NCI-H2227 (cell line): ENCODE results near the gene SERPINA7.
"Not testable (repeated sequence)": the region's sequence is repeated elsewhere in the genome, so short reads cannot be mapped to it uniquely, and the experiment has no call there.

Source experiments
- DNase-seq: peaks from one replicate; lab custom pipeline; 2025; ENCODE audit not compliant: unreplicated experiment; lab: John Stamatoyannopoulos, UW

The SERPINA7 gene

DNA sequence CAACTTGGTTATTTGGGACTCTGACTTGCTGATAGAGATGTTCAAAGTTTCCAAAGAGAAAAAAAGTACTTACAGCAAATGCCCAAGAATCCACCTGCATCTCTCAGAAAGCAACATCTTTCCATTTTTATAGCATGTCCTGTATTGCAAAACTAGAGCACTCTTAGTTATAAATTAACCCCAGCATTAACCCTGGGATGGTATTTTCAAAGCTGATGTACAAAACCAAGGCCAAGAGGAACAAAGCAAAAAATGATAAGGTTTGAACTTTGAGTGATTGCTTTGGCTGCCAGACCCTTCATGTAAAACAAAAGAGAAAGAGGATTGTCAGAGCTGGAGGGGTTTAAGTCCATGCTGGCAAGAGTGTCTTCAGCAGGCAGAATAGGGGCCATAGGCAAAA lies at the start of gene SERPINA7:
SERPINA7 (minus strand) TSS at position 103 of the 400 bp plus-strand sequence. CDS start 1,669 bp downstream, outside the sequence.
- DNase-seq: no peak

GRCh38 chrX:106069048-106069447 lies 30.5 kb upstream of the SERPINA7 start:
- no peak for DNase-seq

DNA sequence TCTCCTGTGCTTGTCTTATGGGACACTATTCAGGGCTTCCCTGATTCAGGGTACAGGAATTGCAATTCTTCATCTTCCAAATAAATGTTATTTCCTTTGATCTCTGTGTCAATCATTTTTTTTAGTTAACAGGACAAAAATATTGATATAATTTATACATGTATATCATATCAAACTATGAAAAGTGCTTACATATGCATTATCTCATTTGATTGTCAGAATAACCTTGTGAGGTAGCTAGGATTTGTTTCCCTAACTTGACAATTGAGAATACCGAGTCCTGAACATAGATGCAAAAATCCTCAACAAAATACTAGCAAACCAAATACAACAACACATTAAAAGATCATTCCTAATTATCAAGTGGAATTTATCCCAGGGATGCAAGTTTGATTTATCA lies 11.5 kb upstream of the SERPINA7 start:
- DNase-seq: no peak

GRCh38 chrX:106042296-106042695 lies 3.8 kb upstream of the SERPINA7 start:
- no peak for DNase-seq

DNA sequence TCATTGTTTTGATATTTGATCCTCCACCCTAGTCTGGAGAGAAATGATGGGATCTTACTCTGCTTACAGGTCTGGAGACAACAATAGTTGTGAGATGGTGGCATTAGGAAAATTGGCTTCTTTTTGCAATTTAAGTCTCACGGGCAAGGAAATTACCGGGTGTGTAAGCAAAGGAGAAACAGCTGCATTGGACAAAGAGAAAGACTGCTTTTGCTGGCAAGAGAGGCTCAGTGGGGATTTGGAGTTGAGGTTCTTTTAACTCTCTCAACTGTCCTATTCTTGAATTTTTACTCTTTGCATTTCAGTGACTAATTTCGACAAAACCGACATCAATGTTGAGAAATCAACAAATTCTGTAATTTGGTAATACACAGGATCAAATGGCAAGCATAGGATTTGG lies 2.3 kb upstream of the SERPINA7 start:
- no peak for DNase-seq

GRCh38 chrX:106039920-106040319 lies 1.4 kb upstream of the SERPINA7 start:
- peak; percentile 5 for DNase-seq

DNA sequence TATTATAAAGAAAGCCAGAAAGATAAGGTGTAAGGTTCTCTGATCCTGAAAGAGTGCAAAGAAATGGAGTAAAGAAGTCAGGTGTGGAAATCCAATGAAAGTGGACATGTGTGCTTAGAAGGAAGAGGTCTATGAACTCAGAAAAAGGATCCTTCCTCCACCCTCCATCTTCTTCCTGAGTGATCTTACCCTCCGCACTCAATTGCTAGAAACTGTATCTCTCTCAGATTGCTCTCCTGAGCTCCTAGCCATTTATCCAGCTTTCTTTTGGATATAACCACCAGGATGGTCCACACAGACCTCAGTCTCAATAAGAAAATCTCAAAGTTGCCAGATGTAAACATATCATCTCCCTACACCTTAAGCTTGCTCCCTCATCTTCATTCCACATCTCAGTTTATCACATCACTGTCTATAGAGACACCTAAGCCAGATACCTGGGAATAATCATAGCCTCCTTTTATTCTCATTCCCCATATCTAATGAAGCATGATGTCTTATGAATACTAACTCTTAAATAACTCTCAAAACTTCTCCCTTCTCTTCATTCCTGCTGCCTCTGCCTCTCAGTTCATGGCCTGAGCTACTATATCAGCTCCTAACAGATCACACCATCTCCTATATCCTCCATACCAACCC lies 573 bp downstream of the SERPINA7 start:
- no peak for DNase-seq

DNA sequence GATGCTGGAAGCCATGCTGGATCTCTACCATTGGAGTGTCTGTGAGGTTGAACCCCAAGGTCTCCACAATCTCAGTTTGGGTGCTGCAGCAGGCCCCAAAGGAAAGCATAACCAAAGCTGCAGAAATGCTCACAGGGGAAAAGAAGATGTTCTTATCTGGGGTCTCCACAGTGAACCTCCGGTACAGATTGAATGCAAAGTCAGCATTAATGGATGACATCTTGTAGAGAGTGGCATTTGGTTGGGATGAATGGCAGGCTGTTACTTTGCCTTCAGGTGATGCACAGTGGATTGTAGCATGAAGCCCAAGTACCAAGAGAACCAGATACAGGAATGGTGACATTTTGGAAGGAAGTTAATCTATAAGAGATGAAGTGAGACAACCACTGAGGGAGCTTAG lies 1.8 kb downstream of the SERPINA7 start:
- no peak for DNase-seq

GRCh38 chrX:106035064-106035463 lies 3.5 kb downstream of the SERPINA7 start:
- DNase-seq: no peak

DNA sequence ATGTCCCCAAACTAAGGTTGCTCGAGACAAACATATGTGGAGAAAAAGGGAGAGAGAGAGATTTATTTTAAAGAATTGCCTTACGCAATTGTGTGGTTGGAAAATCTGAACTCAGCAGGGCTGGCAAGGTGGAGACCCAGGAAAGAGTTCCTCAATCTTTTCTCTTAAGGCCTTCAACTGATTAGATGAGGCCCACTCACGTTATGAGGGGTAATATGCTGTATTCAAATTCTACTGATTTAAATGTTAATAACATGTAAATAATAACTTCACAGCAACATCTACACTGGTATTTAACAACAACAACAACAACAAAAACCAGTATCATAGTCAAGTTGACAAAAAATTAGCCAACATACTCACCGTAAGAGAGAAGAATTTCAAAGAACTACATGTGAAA lies 14.6 kb downstream of the SERPINA7 start:
- DNase-seq: no peak

DNA sequence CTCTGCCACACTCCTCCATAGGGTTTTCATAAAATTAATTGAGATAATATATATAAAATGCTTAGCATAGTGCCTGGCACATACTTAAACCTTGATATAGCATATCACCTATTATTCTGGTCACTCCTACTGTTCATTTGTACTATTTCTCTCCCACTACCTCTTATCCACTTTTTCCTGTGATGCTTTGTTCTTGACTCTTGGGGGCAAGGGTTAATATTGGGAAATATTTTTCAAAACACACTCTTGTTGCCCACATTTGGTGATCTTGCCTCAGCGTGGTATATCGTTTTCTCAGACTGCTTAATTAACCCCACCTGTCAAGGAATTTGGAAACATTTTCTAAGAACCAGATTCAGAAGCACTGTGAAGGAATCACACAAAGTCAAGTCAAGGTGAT lies 16.3 kb downstream of the SERPINA7 start:
- DNase-seq: no peak

DNA sequence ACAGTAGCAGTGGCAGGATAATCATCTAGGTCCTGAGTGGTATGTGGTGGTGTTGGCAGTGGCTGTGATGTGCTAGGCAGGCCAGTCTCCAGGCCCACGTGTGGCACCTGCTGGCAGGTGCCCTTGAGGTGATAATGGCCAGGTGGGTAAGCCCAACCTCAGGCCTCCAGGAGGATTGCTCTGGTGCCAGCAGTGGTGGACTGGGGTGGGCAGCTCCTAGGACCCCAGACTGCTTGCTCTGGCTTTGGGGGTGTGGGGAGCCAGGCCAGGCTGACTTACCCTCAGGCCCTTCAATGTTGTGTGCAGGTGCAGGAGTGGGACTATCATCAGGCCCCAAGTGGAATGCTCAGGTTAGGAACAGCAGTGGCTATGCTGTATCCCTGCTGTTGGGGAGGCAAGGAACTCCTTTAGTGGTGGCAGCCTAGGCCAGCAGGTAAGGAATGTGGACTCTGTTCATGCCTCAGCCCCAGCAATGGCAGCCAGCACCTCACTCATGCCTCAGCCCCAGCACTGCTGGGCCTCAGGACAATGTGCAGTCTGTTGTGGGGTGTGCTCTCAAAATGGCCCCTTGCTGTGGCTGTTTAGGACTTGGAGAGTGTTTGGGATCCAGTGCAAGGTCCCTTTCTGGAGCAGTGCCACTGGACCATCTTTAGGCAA lies 24.3 kb downstream of the SERPINA7 start:
- no peak for DNase-seq

- no peak for DNase-seq
These were observed 29.4 kb downstream of the SERPINA7 start for GRCh38 chrX:106009145-106009544.

DNA sequence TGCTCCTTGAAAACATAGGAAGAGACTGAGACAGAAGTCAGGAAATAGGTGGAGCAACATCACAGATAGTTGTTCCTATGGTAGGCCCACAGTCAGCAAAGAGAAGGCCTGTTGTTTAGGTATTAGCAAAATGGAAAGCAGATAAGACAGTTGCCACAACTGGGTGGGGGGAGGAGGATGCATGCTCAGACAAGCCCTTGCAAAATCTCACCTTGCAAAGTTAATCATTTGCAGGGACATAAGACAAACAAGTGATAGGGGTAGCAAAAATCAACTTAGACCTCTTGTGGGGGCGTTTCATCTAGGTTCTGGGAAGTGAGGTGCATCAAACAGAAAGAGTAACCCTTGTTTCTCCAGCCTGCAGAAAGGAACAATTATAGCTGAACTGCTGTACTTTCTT lies 30.7 kb downstream of the SERPINA7 start:
- no peak for DNase-seq

GRCh38 chrX:106005684-106006083 lies 32.8 kb downstream of the SERPINA7 start:
- no peak for DNase-seq

DNA sequence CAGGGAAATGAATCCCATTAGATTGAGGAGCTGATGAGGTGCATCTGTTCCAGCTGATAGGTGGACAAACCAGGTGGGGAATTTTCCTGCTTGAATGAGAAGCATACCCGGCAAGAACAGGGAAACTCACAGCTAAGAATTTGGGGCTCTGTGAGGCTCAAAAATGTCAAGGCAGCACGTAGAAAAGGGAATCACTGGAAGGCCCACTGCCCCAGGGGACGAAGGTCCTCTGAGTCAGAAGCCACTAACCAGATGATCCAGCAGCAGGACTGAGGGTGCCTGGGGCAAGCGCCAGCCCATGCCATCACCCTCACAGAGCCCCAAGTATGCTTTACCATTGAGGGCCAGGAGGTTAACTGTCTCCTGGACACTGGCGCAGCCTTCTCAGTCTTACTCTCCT lies 37.9 kb downstream of the SERPINA7 start:
- not testable (repeated sequence) for DNase-seq

DNA sequence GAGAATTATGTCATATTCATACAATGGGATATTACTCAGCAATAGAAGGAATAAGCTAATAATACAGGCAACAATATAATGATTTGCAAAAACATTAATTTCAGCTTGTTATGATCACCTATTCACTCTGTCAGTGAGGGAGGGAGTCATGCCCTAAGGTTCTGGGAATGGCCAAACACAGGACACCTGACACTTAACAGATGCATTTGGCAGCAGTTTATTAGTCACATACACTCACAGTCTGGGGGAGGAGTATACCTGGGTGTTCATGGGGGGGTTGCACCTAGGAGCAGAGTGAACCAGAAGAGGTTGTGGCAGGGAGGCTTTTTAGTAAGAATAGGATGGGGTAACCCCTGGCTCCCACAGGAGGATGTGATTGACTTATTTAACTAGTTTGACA lies 38.3 kb downstream of the SERPINA7 start:
- DNase-seq: no peak

GRCh38 chrX:105999294-105999693 lies 39.2 kb downstream of the SERPINA7 start:
- DNase-seq: no peak

- not testable (repeated sequence) for DNase-seq
These were observed 50.0 kb downstream of the SERPINA7 start for GRCh38 chrX:105988487-105988886.
